Measurements from ENCODE around the gene RNU7-1. TPM values are rescaled to one million over a fixed set of nuclear protein-coding genes. Genes with fewer than 3 reads are reported as not detected.

Gene RNU7-1
- total RNA-seq, 1 donor from 2014 or later: not detected

DNA sequence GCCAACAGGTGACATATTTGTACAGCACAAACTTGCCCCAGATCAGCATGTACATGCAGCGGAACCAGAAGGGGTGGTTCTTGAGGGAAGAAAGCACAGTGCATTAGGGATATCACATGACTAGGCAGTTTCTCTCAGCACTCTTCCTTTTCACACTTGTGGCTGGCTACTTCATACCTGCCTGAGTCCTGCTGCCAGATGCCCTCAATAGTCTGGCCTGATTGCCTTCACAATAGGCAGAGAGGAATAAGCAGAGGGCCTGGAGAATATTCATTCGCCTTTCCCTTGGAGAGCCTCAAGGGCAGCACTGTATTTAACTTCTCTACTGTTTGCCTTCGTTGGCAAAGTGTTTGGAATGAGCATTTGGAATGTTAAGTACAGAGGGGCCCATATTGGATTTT is 35.0 kb downstream of the RNU7-1 start:
- ATAC-seq (no peak), DNase-seq (ENCODE audit: low spot score) (no peak)
- intact Hi-C loops (cut with DNase I): no loop called here

DNA sequence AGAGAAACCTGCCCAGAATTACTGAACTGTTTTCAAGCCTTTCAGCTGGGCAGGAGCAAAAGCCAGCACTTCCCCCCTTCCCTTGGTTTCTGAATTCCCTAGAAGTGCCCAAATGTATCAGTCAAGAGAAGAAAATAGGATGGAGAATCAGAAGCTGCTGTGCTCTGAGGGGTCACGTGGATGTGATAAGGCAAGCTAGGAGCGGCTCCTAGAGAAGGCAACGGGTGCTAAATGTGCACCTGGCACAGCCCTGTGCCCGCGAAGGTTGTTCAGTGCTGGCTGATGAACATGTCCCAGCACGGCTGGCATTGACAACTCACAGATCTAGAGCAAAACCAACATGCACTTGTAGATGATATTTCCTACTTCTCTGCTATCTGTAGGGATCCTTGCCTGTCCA is 35.4 kb downstream of the RNU7-1 start:
- ATAC-seq (no peak), DNase-seq (ENCODE audit: low spot score) (no peak)
- intact Hi-C loops (cut with DNase I): no loop called here

DNA sequence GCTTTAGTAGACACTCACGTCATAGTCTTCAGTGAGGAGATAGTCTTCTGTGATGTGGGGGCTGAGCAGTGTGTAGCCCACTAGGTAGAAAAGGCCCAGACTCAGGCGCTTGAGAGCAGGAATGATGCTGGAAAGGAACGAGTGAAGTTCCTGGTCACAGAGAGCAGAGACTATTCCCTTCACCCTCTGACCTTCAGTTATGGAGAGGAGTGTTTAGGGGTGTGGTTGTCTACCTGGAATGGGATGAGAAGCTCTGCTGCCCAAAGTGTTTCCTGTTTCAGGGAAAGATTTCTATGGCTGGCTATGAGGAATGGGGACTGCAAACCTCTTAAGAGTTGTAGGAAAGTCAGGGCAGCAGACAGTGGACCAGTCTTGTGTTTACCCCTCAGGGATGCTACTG is 35.8 kb downstream of the RNU7-1 start:
- intact Hi-C loops (cut with DNase I): no loop called here
- no peak for ATAC-seq
- DNase-seq (ENCODE audit: low spot score): no peak

DNA sequence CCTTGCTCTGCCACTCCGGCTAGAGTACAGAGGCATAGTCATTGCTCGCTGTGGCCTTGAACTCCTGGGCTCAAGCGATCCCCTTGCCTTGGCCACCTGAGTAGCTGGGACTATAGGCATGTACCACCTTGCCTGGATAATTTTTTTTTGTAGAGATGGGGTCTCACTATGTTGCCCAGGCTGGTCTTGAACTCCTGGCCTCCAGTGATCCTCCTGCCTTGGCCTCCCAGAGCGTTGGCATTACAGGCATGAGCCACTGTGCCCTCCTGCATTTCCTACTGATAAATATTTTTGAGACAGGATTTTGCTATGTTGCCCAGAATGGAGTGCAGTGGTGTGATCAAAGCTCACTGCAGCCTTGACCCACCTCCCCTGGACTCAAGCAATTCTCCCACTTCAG is 36.5 kb downstream of the RNU7-1 start:
- intact Hi-C loops (cut with DNase I): no loop called here
- ATAC-seq: no peak
- no peak for DNase-seq (ENCODE audit: low spot score)

DNA sequence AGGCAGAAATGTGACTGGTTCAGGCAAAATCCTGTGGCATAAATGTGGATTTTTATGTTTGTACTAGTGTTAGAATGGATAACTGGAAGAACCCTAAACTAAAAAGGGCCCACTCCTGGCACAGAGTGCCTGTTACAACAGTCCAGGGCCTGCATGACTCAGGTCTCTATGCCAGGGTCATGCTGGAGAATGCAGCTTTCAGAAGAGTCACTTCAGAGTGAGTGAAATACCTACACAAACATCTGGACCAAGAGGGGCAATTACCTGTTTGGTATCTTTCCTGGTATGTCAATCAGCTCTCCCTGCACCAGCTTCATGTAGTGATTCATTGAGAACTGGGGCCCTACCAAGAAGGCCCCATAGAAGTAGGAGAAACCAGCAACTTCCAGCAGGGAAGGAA is 37.1 kb downstream of the RNU7-1 start:
- no peak for ATAC-seq
- no peak for DNase-seq (ENCODE audit: low spot score)
- intact Hi-C loops (cut with DNase I): no loop called here

DNA sequence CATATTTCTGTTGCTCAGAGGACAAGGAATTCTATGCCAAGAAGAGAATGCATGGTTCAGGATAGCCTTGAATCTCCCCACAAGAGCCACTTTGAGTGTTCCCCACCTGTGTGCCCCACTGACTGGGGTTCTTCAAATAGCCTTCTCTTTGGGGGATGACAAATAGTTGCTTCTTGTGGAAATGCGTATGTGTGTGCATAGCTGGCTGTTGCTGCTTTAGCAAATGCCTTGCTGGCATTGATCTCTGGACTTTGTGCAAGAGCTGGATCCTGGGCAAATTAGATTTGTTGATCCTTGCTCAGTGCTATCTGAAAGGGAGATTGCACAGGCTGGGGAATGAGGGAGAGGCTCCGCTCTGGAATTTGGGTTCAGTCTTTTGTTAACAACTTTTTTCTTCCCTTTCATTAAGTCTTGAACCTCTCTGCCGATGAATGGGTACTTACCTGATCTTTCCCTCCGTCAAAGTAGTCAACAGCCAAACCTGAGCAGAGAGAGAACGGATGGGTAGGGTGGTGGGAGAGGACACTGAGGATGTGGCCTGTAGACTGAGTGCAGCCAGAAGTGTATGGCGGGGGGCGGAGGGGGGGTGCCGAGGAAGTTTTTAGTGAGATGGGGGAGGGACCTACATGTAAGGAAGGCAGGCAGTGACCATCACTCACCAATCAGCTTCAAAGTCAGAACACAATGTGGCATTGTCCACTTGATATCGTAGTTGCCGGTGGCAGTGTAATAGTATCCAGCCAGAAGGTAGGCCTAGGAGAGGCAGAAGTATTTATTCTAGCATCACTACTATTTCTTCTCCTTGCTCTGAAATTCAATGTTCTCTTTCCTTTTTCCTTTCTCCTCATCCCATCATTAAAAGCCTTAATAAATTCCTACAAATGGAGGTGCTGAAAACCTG is 37.8 kb downstream of the RNU7-1 start:
- intact Hi-C loops (cut with DNase I): no loop called here
- ATAC-seq (no peak), DNase-seq (ENCODE audit: low spot score) (no peak)

DNA sequence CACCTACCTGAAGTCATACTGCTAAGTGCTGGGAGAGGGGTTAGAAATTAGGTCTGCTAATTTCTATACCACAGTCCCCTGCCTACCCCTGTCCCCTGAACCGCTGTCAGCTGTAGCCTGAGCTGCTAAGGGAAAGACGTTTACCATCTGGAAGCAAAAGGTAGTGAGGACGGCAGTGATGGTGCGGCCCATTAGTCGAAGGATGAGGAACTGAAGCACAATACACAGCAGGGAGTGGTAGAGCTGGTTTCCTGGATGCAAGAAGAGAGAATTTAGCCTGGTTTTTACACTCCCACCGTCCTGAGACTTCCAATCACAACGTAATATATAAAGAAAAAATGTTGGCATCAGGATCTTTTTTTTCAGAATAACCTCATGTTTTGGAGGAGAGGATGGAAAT is 38.9 kb downstream of the RNU7-1 start:
- ATAC-seq (no peak), DNase-seq (ENCODE audit: low spot score) (no peak)
- intact Hi-C loops (cut with DNase I): no loop called here

DNA sequence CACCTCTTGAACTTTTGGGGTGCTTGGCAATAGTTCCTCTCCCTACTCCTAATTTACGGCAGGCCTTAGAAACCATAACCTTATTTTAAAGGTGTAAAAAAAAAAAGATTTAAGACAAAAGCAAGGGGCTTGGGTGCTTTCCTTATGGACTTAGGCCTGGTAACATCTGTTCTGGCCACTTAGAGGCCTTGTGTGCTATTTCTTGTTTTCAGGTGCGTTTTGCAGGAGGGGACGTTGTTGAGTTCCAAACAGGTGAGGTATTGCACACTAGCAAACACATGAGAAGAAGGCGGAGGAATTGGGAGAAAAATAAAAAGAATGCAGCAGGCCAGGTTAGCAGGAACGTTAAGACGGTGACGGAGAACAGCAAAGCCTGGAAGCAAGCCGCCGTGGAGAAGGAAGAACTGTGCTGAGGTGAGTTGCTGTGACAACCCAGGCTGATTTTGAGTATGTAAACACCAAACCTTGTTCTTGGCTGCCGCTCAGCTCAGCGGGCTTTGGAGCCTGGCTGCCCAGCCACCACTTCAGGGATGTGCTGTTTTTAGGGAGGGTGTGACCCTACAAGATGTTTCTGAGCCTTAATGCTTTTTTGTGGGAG is 44.4 kb downstream of the RNU7-1 start:
- DNase-seq (ENCODE audit: low spot score) (no peak), ATAC-seq (no peak)
- intact Hi-C loops (cut with DNase I): no loop called here

Small RNA genes within 50 kb of the gene (microRNA-seq; reads per million reads assigned to microRNA genes)
- gene MIR141 (35.1 reads per million, percentile 41 among the genes with 10 or more reads in this experiment), gene MIR200C (143 reads per million, percentile 60 among the genes with 10 or more reads in this experiment)

Other genes starting within 250 kb of the RNU7-1 start
- 2.5 TPM for gene PIANP, start 243.0 kb upstream of the RNU7-1 start, total RNA-seq
- 47.4 TPM for gene COPS7A, start 219.8 kb upstream of the RNU7-1 start, total RNA-seq
- 98.6 TPM for gene MLF2, start 190.7 kb upstream of the RNU7-1 start, total RNA-seq
- 352 TPM for gene PTMS, start 177.5 kb upstream of the RNU7-1 start, total RNA-seq
- 3.4 TPM for gene LAG3, start 171.3 kb upstream of the RNU7-1 start, total RNA-seq
- 20.6 TPM for gene CD4, start 154.3 kb upstream of the RNU7-1 start, total RNA-seq
- gene GPR162, start 122.0 kb upstream of the RNU7-1 start, total RNA-seq: 4.5 TPM
- 27.4 TPM for gene P3H3, start 115.4 kb upstream of the RNU7-1 start, total RNA-seq
- 7.1 TPM for gene GNB3, start 102.9 kb upstream of the RNU7-1 start, total RNA-seq
- gene CDCA3, start 92.5 kb upstream of the RNU7-1 start, total RNA-seq: 0.71 TPM
- gene USP5, start 91.7 kb upstream of the RNU7-1 start, total RNA-seq: 70.1 TPM
- gene TPI1, start 76.3 kb upstream of the RNU7-1 start, total RNA-seq: 233 TPM
- gene SPSB2, start 70.5 kb upstream of the RNU7-1 start, total RNA-seq: 12.3 TPM
- gene LRRC23, start 39.0 kb upstream of the RNU7-1 start, total RNA-seq: 13.4 TPM
- 36.9 TPM for gene ENO2, start 29.2 kb upstream of the RNU7-1 start, total RNA-seq
- 140 TPM for gene ATN1, start 15.9 kb upstream of the RNU7-1 start, total RNA-seq
- 177 TPM for gene C12orf57, start 206 bp downstream of the RNU7-1 start, total RNA-seq
- 35.0 TPM for gene PTPN6, start 7.5 kb downstream of the RNU7-1 start, total RNA-seq
- 112 TPM for gene PHB2, start 26.8 kb downstream of the RNU7-1 start, total RNA-seq
- gene EMG1, start 27.1 kb downstream of the RNU7-1 start, total RNA-seq: 42.9 TPM
- gene LPCAT3, start 74.7 kb downstream of the RNU7-1 start, total RNA-seq: 34.7 TPM
- gene C1S, start 116.9 kb downstream of the RNU7-1 start, total RNA-seq: 662 TPM
- gene C1R, start 148.6 kb downstream of the RNU7-1 start, total RNA-seq: 628 TPM
- gene C1RL, start 165.4 kb downstream of the RNU7-1 start, total RNA-seq: 117 TPM
- gene RBP5, start 185.1 kb downstream of the RNU7-1 start, total RNA-seq: 4.5 TPM
- gene CLSTN3, start 186.6 kb downstream of the RNU7-1 start, total RNA-seq: 43.8 TPM
- gene PEX5, start 245.9 kb downstream of the RNU7-1 start, total RNA-seq: 61.5 TPM